Calu3 (cell line): ENCODE results near the gene GRB10. TPM values are rescaled to one million over a fixed set of nuclear protein-coding genes. Genes with fewer than 3 reads are reported as not detected.

Source experiments
- BruUV-seq: library from RNA; stranded (reverse); fragments of 400-500 nt; replicated peaks from 2 replicates; lab custom pipeline; 2021; lab: Mats Ljungman, UMichigan
- CTCF ChIA-PET: fragments of 300-600 bp; sonication (Branson Sonifier 250); formaldehyde crosslinking; loops from one replicate; lab custom pipeline; 2022; ENCODE audit warnings: antibody characterized with exemption; lab: Charles Lee
- DNase-seq: peaks from one replicate; pipeline ENCODE4 v3.0.0; 2022
- H3K27ac Mint-ChIP-seq: one replicate; pipeline ENCODE4 v1.8.0; 2022; ENCODE audit warnings: mixed read lengths; ENCODE audit not compliant: unreplicated experiment
- H3K27me3 Mint-ChIP-seq: one replicate; pipeline ENCODE4 v1.8.0; 2022; ENCODE audit warnings: mixed read lengths; ENCODE audit not compliant: unreplicated experiment
- H3K36me3 Mint-ChIP-seq: one replicate; pipeline ENCODE4 v1.8.0; 2022; ENCODE audit warnings: mild to moderate bottlenecking, moderate library complexity, mixed read lengths; ENCODE audit not compliant: insufficient read depth, unreplicated experiment
- H3K4me1 Mint-ChIP-seq: one replicate; pipeline ENCODE4 v1.8.0; 2022; ENCODE audit warnings: mild to moderate bottlenecking, low read depth, mixed read lengths; ENCODE audit not compliant: unreplicated experiment
- H3K4me3 Mint-ChIP-seq: one replicate; pipeline ENCODE4 v1.8.0; 2022; ENCODE audit warnings: mild to moderate bottlenecking, low read depth, moderate library complexity, mixed read lengths; ENCODE audit not compliant: unreplicated experiment
- H3K9me3 Mint-ChIP-seq: one replicate; pipeline ENCODE4 v1.8.0; 2022; ENCODE audit warnings: low read depth, mixed read lengths; ENCODE audit not compliant: unreplicated experiment
- intact Hi-C: fragments of 100-400 bp; cut with micrococcal nuclease; formaldehyde crosslinking; loops from one replicate; pipeline ENCODE4 v1.10.0; 2022; ENCODE audit not compliant: unreplicated experiment
- total RNA-seq: library from RNA; stranded (reverse); gene quantifications from 2 replicates; pipeline ENCODE4 v1.2.3, GENCODE V29; 2022
- TF ChIP-seq, protein P1 (sequence below): fragments of 200-600 bp; IDR thresholded peaks from one replicate; pipeline ENCODE4 v1.8.0; 2022; ENCODE audit warnings: antibody characterized with exemption; ENCODE audit not compliant: unreplicated experiment

GRB10 gene
- total RNA-seq, 1 experiment from 2014 or later: 90.6 TPM

- H3K27ac Mint-ChIP-seq: no peak overlapping the region
Measured at GRCh38 chr7:50648076-50648475, 134.6 kb downstream of the GRB10 start.

DNA sequence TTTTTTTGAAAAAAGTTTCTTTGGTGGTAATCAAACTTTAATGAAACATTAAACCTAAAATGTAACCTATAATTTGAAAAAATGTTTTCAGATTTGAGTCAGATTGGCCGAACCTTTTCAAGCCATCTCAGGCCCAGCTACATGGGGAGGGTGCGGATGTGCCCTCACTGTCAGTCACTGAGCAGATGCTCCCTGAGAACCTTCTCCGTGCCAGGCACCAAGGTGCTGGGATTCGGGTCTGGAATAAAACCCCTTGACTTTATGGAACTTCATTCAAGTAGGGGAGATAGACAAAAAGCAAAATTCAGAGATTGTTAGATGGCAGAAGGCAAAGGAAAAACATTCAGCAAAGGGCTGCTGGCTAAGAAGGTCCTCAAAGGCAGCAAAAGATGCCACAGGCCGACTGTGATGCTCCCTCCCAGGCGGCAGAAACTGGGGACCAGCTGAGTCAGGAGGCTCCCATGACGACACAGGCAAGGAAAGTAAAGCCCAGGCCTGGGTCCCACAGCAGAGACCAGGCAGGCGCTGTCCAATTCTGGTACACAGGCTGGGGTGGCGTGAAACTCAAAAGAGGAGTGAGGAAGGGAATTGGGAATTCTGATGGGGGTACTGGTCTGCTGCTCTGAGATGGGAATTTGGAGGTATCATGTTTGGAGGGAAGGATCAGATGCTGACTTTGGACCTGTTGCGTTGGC is 135.3 kb downstream of the GRB10 start:
- H3K27me3 Mint-ChIP-seq: no peaks in the 10 kb centered on the region
- intact Hi-C loops: no loop called here
- H3K4me3 Mint-ChIP-seq: no peak overlapping the region
- H3K36me3 Mint-ChIP-seq: peaks cover 14% of the 10 kb centered on the region
- H3K27ac Mint-ChIP-seq: no peak overlapping the region
- TF ChIP-seq, protein P1, sequence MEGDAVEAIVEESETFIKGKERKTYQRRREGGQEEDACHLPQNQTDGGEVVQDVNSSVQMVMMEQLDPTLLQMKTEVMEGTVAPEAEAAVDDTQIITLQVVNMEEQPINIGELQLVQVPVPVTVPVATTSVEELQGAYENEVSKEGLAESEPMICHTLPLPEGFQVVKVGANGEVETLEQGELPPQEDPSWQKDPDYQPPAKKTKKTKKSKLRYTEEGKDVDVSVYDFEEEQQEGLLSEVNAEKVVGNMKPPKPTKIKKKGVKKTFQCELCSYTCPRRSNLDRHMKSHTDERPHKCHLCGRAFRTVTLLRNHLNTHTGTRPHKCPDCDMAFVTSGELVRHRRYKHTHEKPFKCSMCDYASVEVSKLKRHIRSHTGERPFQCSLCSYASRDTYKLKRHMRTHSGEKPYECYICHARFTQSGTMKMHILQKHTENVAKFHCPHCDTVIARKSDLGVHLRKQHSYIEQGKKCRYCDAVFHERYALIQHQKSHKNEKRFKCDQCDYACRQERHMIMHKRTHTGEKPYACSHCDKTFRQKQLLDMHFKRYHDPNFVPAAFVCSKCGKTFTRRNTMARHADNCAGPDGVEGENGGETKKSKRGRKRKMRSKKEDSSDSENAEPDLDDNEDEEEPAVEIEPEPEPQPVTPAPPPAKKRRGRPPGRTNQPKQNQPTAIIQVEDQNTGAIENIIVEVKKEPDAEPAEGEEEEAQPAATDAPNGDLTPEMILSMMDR: no peak
- BruUV-seq: no TSS peak
- CTCF ChIA-PET: no interaction called here
- peaks cover 8% of the 10 kb centered on the region for H3K4me1 Mint-ChIP-seq
- no peak for DNase-seq
- no peaks in the 10 kb centered on the region for H3K9me3 Mint-ChIP-seq

More at GRCh38 chr7:50648076-50648475, 134.6 kb downstream of the GRB10 start:
- CTCF ChIA-PET: no interaction called here
- Mint-ChIP-seq H3K4me1 (peaks cover 8% of the 10 kb centered on the region), H3K9me3 (no peaks in the 10 kb centered on the region), H3K27me3 (no peaks in the 10 kb centered on the region), H3K36me3 (peaks cover 14% of the 10 kb centered on the region), H3K4me3 (no peak overlapping the region)
- intact Hi-C loops: no loop called here
- no TSS peak for BruUV-seq
- TF ChIP-seq, protein P1: no peak
- no peak for DNase-seq

- CTCF ChIA-PET: no interaction called here
- H3K27ac Mint-ChIP-seq: no peak overlapping the region
- TF ChIP-seq, protein P1: no peak
- no peaks in the 10 kb centered on the region for H3K9me3 Mint-ChIP-seq
- peaks cover 8% of the 10 kb centered on the region for H3K4me1 Mint-ChIP-seq
- intact Hi-C loops: no loop called here
- H3K27me3 Mint-ChIP-seq: no peaks in the 10 kb centered on the region
- no peak for DNase-seq
- peaks cover 14% of the 10 kb centered on the region for H3K36me3 Mint-ChIP-seq
- no peak overlapping the region for H3K4me3 Mint-ChIP-seq
- no TSS peak for BruUV-seq
Measured at GRCh38 chr7:50646069-50646468, 136.6 kb downstream of the GRB10 start.

- H3K9me3 Mint-ChIP-seq: no peaks in the 10 kb centered on the region
- peaks cover 8% of the 10 kb centered on the region for H3K4me1 Mint-ChIP-seq
- no peak for DNase-seq
- peaks cover 14% of the 10 kb centered on the region for H3K36me3 Mint-ChIP-seq
- TF ChIP-seq, protein P1: no peak
- H3K27ac Mint-ChIP-seq: no peak overlapping the region
- CTCF ChIA-PET: no interaction called here
- intact Hi-C loops: no loop called here
- no TSS peak for BruUV-seq
- H3K27me3 Mint-ChIP-seq: no peaks in the 10 kb centered on the region
- no peak overlapping the region for H3K4me3 Mint-ChIP-seq
Measured at GRCh38 chr7:50645186-50645585, 137.5 kb downstream of the GRB10 start.
